Prostate gland (tissue), 2 donors: ENCODE data around the gene ST6GAL1.
A peak's percentile ranks its signal among the peaks of the same experiment; 100 is the strongest.

ENCODE experiments used
- CTCF ChIP-seq, 4 experiments: fragments of 200-600 bp in 2 of 4; fragments of 450-650 bp in 2 of 4; sonication (generic) in 2 of 4; IDR thresholded peaks; 1 replicate in 3 of 4; 2 replicates in 1 of 4; pipeline ENCODE4 v1.5.1; 2016 to 2019; ENCODE audit warnings: antibody characterized with exemption in 4 of 4, mild to moderate bottlenecking in 2 of 4, moderate library complexity in 2 of 4
- POLR2A ChIP-seq: fragments of 450-650 bp; IDR thresholded peaks from one replicate; pipeline ENCODE4 v1.6.1; 2016; ENCODE audit warnings: antibody characterized with exemption, mild to moderate bottlenecking
- POLR2AphosphoS5 ChIP-seq: sonication (generic); formaldehyde crosslinking; IDR thresholded peaks from one replicate; pipeline ENCODE4 v1.6.1; 2017; ENCODE audit warnings: antibody characterized with exemption

GRCh38 chr3:186976837-186977750 is 46.8 kb downstream of the ST6GAL1 start:
- peak in 2 of 4 experiments; percentile 21 to 48 for TF ChIP-seq CTCF (IDR thresholded peaks at IDR 0.05)
- TF ChIP-seq POLR2A = peak; percentile 51
- TF ChIP-seq POLR2AphosphoS5 = peak; percentile 97
